Calu3 (cell line): ENCODE results near the gene TNFRSF4. TPM values are rescaled to one million over a fixed set of nuclear protein-coding genes. Genes with fewer than 3 reads are reported as not detected.
"Not testable (repeated sequence)": the region's sequence is repeated elsewhere in the genome, so short reads cannot be mapped to it uniquely, and the experiment has no call there.

Experiments
- BruUV-seq: library from RNA; stranded (reverse); fragments of 400-500 nt; replicated peaks from 2 replicates; lab custom pipeline; 2021; lab: Mats Ljungman, UMichigan
- CTCF ChIA-PET: fragments of 300-600 bp; sonication (Branson Sonifier 250); formaldehyde crosslinking; loops from one replicate; lab custom pipeline; 2022; ENCODE audit warnings: antibody characterized with exemption; lab: Charles Lee
- DNase-seq: peaks from one replicate; pipeline ENCODE4 v3.0.0; 2022
- H3K27ac Mint-ChIP-seq: one replicate; pipeline ENCODE4 v1.8.0; 2022; ENCODE audit warnings: mixed read lengths; ENCODE audit not compliant: unreplicated experiment
- H3K27me3 Mint-ChIP-seq: one replicate; pipeline ENCODE4 v1.8.0; 2022; ENCODE audit warnings: mixed read lengths; ENCODE audit not compliant: unreplicated experiment
- H3K36me3 Mint-ChIP-seq: one replicate; pipeline ENCODE4 v1.8.0; 2022; ENCODE audit warnings: mild to moderate bottlenecking, moderate library complexity, mixed read lengths; ENCODE audit not compliant: insufficient read depth, unreplicated experiment
- H3K4me1 Mint-ChIP-seq: one replicate; pipeline ENCODE4 v1.8.0; 2022; ENCODE audit warnings: mild to moderate bottlenecking, low read depth, mixed read lengths; ENCODE audit not compliant: unreplicated experiment
- H3K4me3 Mint-ChIP-seq: one replicate; pipeline ENCODE4 v1.8.0; 2022; ENCODE audit warnings: mild to moderate bottlenecking, low read depth, moderate library complexity, mixed read lengths; ENCODE audit not compliant: unreplicated experiment
- H3K9me3 Mint-ChIP-seq: one replicate; pipeline ENCODE4 v1.8.0; 2022; ENCODE audit warnings: low read depth, mixed read lengths; ENCODE audit not compliant: unreplicated experiment
- intact Hi-C: fragments of 100-400 bp; cut with micrococcal nuclease; formaldehyde crosslinking; loops from one replicate; pipeline ENCODE4 v1.10.0; 2022; ENCODE audit not compliant: unreplicated experiment
- total RNA-seq: library from RNA; stranded (reverse); gene quantifications from 2 replicates; pipeline ENCODE4 v1.2.3, GENCODE V29; 2022
- TF ChIP-seq, protein P1 (sequence below): fragments of 200-600 bp; IDR thresholded peaks from one replicate; pipeline ENCODE4 v1.8.0; 2022; ENCODE audit warnings: antibody characterized with exemption; ENCODE audit not compliant: unreplicated experiment

The TNFRSF4 gene
- total RNA-seq, 1 experiment from 2014 or later = not detected

DNA sequence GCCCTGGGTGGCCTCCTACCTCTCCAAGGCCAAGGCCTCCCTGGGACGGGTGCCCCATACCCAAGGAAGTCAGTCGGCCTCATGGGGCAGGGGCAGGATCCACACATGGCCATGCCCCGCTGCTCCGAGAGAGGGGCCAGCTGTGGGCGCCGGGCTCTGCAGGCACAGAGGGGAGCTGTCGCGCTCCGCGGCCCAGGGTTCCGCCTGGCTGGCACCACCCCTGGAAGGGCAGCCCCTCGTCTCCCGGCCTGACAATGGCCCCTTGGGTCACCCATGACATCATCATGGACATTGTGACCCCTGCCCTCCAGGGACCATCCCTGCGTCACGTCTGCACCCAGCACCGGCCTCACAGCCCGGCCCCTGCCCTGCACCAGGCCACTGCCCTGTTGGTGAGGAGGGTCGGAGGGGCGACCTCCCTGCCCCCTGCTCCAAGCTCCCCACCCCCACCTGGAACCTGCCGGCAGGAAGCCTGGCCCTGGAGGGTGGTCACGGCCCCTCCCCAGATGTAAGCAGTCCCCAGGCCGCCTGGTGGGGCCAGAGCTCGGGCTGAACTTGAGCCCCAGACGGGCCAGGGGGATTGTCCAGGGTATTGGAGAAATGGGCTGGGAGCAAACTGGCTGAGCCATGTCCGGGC is 34.5 kb downstream of the TNFRSF4 start:
- no peaks in the 10 kb centered on the region for H3K9me3 Mint-ChIP-seq
- CTCF ChIA-PET = no interaction called here
- no peak overlapping the region for H3K27ac Mint-ChIP-seq
- peaks cover 32% of the 10 kb centered on the region for H3K36me3 Mint-ChIP-seq
- no peak for DNase-seq
- TF ChIP-seq, protein P1, sequence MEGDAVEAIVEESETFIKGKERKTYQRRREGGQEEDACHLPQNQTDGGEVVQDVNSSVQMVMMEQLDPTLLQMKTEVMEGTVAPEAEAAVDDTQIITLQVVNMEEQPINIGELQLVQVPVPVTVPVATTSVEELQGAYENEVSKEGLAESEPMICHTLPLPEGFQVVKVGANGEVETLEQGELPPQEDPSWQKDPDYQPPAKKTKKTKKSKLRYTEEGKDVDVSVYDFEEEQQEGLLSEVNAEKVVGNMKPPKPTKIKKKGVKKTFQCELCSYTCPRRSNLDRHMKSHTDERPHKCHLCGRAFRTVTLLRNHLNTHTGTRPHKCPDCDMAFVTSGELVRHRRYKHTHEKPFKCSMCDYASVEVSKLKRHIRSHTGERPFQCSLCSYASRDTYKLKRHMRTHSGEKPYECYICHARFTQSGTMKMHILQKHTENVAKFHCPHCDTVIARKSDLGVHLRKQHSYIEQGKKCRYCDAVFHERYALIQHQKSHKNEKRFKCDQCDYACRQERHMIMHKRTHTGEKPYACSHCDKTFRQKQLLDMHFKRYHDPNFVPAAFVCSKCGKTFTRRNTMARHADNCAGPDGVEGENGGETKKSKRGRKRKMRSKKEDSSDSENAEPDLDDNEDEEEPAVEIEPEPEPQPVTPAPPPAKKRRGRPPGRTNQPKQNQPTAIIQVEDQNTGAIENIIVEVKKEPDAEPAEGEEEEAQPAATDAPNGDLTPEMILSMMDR = no peak
- H3K27me3 Mint-ChIP-seq = no peaks in the 10 kb centered on the region
- intact Hi-C loops = no loop called here
- peaks cover 8% of the 10 kb centered on the region for H3K4me1 Mint-ChIP-seq
- no TSS peak for BruUV-seq
- no peak overlapping the region for H3K4me3 Mint-ChIP-seq

DNA sequence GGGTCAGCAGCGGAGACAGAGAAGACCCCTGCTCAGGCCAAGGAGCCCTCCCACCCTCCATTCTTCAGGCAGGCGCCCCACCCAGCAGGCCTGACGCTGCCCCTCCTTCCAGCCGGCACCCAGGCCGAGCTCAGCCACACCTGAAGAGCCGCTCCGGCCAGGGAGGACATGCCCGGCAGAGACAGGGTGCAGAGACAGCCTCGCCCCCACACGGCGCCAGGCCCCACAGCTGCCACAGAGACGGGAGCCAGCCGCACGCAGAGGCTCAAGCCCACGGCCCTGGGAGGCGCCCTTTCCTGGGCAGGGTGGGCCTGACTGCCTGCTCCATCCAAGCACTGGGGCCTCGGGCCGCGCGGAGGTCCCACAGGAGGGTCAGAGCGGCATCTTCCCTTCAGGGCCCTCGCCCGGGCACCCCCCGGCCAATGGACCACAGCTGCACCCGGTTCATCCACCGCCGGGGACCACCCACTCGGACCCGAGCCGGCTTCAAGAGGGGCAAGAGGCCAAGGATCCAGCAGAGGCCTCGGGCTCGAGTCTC is 35.1 kb downstream of the TNFRSF4 start:
- no peak overlapping the region for H3K27ac Mint-ChIP-seq
- peaks cover 8% of the 10 kb centered on the region for H3K4me1 Mint-ChIP-seq
- TF ChIP-seq, protein P1 = no peak

DNA sequence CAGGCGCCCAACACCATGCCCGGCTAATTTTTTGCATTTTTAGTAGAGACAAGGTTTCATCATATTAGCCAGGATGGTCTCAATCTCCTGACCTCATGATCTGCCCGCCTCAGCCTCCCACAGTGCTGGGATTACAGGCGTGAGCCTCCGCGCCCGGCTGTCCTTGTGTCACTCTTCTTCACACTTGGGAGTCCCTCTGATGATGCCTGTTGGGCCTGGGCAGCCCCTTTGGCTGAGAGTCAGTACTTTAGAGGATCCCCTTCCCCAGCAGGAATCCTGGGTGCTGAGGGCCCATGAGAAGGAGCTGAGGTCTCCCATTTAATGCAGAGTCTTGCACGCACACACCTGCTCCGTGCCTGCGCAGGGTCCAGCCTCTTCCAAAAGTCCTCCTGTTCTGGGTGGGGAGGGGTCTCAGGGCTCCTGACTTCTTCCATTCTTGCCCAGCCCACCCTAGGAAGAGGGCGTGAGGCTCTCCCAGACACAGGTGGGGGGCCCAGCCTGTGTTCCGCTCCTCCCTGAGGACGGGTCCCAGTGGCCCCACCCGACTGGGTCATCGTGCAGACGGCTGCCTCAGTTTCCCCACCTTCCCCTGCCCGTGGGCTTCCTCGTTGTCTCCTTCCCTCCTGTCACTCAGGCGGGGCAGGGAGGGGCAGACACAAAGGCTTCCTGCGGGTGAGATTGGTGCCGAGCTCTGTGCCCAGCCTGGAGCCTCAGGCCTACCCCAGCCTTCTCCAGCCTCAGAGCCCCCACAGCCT is 36.3 kb downstream of the TNFRSF4 start:
- no peak overlapping the region for H3K4me3 Mint-ChIP-seq

More for the DNA sequence above, 35.1 kb downstream of the TNFRSF4 start:
- BruUV-seq = no TSS peak
- no peak for DNase-seq
- Mint-ChIP-seq H3K4me3 (no peak overlapping the region), H3K36me3 (peaks cover 33% of the 10 kb centered on the region), H3K27me3 (no peaks in the 10 kb centered on the region), H3K9me3 (no peaks in the 10 kb centered on the region)
- intact Hi-C loops = no loop called here
- CTCF ChIA-PET = no interaction called here

DNA sequence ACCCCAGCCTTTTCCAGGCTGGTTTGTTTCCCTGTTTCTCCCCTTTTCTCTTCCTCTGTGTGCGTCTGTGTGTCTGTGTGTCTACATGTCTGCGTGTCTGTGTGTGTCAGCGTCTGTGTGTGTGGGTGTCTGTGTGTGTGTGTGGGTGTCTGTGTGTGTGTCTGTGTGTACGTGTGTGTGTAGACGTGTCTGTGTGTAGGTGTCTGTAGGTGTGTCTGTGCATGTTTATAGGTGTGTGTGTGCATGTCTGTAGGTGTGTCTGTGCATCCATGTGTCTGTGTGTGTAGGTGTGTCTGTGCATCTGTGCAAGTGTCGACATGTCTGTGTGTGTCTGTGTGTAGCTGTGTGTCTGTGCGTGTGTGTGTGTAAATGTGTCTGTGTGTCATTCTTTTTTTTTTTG is 37.0 kb downstream of the TNFRSF4 start:
- no peak overlapping the region for H3K27ac Mint-ChIP-seq

More for the DNA sequence above, 36.3 kb downstream of the TNFRSF4 start:
- TF ChIP-seq, protein P1 = no peak
- no TSS peak for BruUV-seq
- Mint-ChIP-seq H3K4me1 (peaks cover 8% of the 10 kb centered on the region), H3K36me3 (peaks cover 29% of the 10 kb centered on the region), H3K9me3 (no peaks in the 10 kb centered on the region), H3K27ac (no peak overlapping the region), H3K27me3 (no peaks in the 10 kb centered on the region)
- no peak for DNase-seq
- CTCF ChIA-PET = no interaction called here
- intact Hi-C loops = no loop called here

DNA sequence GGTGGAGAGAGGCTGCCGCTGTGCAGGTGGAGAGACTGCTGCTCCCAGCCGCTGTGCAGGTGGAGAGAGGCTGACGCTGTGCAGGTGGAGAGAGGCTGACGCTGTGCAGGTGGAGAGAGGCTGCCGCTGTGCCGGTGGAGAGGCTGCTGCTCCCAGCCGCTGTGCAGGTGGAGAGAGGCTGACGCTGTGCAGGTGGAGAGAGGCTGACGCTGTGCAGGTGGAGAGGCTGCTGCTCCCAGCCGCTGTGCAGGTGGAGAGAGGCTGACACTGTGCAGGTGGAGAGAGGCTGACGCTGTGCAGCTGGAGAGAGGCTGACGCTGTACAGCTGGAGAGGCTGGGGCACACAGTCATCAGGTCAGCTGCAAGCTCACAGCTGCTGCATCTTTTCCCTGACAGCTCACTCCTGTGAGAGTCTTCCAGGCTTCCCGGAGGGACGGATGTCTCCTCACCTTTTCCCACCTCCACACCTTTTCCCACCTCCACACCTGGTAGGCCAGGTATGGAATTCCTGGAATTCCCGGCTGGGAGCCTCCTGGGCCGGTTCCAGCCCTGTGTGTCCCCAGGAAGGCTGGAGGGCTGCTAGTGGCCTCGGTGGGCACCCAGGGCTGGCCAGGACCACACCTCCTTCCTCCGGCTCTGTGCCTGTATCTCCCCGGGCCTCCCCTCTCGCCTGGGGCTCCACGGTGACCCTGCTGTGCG is 37.7 kb downstream of the TNFRSF4 start:
- DNase-seq, H3K4me3 Mint-ChIP-seq, H3K27ac Mint-ChIP-seq, intact Hi-C loops, H3K9me3 Mint-ChIP-seq, H3K27me3 Mint-ChIP-seq, BruUV-seq, CTCF ChIA-PET, H3K4me1 Mint-ChIP-seq: not testable (repeated sequence)
- peaks cover 34% of the 10 kb centered on the region for H3K36me3 Mint-ChIP-seq

More for the DNA sequence above, 37.0 kb downstream of the TNFRSF4 start:
- H3K4me3 Mint-ChIP-seq = no peak overlapping the region
- intact Hi-C loops = no loop called here
- peaks cover 8% of the 10 kb centered on the region for H3K4me1 Mint-ChIP-seq
- peaks cover 35% of the 10 kb centered on the region for H3K36me3 Mint-ChIP-seq
- H3K27me3 Mint-ChIP-seq = no peaks in the 10 kb centered on the region
- CTCF ChIA-PET = no interaction called here
- no peak for DNase-seq
- H3K9me3 Mint-ChIP-seq = no peaks in the 10 kb centered on the region
- TF ChIP-seq, protein P1 = no peak
- BruUV-seq = no TSS peak
